ENCODE results near the gene MORN1.

MORN1 gene

GRCh38 chr1:2391041-2391930 is at the start of gene MORN1, which contains the start of gene RER1:
Gene MORN1 (minus strand): TSS chr1:2391554. CDS start chr1:2391533, 21 bp downstream.
Gene RER1 (plus strand): TSS chr1:2391841. CDS start chr1:2395791, 3,950 bp downstream.
- peak; percentile 76 to 99 (median 97) for DNase-seq

DNA sequence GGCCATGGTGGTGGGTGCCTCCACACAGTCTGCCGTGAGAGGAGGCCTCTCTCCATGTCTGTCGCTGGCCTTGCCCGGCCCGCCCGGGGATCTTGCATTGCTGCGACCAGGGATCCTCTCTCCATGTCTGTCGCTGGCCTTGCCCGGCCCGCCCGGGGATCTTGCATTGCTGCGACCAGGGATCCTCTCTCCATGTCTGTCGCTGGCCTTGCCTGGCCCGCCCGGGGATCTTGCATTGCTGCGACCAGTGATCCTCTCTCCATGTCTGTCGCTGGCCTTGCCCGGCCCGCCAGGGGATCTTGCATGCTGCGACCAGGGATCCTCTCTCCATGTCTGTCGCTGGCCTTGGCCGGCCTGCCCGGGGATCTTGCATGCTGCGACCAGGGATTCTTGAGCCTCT is 49.0 kb upstream of the MORN1 start:
- DNase-seq, result peak in 1 of 56 donors; percentile 13

DNA sequence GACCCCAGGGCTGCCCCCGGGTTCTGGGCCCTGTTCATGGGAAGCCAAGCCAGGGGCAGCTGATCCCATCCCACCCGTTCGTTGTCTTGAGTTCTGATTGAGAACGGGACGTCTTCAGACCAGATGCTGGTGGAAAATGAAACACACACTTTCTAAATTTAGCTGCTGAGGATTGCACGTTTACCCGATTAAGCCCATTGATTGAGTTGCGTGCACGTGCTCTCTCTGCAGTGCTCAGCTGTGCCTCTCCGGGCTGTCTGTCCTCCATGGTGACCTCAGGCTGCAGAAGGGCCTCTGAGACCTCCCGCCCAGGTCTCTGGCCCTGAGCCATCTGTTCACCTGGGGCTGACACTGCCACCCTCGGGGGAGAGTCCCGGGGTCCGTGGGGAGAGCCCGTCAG is 48.0 kb upstream of the MORN1 start:
- no peak for DNase-seq

DNA sequence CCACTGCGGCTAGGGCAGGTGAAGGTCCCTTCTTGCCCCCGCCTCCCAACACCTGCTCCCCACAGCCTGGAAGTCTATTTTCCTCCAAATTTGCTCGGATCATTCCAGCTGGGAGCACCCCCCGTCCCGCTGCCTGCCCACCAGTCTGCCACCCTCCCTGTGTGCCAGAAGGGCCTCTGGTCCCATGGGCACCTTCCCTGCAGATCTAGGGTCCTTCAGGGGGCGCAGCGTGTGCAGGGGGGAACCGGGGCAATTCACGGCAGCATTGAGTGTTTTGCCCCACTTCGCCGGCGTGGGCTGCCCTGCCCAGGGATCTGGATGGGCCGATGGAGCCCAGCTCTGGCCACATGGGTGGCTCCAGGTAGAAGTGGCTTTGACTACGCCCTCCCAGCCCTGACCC is 47.3 kb upstream of the MORN1 start:
- DNase-seq, result no peak

DNA sequence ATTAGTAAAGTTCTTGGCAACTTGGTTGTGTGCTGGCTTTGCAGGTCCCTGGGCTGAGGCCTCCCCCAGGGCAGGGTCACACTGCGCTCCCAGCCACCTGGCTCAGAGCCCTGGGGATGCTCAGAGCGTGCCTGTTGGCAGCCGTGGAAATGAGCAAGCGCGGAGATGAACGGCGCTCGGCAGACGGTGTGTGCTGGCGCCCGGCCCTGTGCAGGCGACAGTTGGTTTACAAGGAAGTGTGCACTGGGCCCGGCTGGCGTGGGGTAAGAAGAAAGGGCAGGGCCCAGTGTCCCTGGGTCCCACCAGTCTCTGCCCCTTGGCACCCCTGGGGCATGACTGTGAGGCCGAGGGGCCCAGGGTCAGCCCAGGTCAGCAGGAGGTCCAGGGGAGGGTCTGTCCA is 46.7 kb upstream of the MORN1 start:
- DNase-seq, result peak in 4 of 56 donors; percentile 13 to 53 (median 28)

- DNase-seq, result no peak
These were observed 46.3 kb upstream of the MORN1 start for GRCh38 chr1:2437617-2438016.

- no peak for DNase-seq
These were observed 45.5 kb upstream of the MORN1 start for GRCh38 chr1:2436876-2437275.

DNA sequence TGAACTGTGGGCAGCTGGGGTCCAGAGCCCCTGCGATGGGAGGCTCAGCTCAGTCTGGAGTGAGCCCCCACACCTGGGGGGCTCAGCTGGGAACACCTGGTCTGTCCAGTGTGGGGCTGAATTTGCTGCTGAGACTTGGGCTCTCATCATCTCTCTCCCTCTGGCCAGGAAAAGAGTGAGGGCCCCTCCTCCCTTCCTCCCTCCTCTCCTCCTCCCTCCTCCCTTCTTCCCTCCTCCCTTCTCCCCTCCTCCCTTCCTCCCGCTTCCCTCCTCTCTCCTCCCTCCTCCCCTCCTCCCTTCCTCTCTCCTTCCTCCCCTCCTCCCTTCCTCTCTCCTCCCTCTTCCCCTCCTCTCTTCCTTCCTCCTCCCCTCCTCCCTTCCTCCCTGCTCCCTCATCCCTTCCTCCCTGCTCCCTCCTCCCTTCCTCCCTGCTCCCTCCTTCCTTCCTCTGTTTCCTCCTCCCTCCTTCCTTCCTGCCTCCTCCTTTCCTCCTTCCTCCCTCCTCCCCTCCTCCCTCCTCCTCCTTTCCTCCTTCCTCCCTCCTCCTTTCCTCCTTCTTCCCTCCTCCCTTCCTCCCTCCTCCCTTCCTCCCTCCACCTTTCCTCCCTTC is 44.5 kb upstream of the MORN1 start:
- DNase-seq, result no peak

GRCh38 chr1:2435091-2435490 is 43.7 kb upstream of the MORN1 start:
- no peak for DNase-seq

- no peak for DNase-seq
These were observed 42.7 kb upstream of the MORN1 start for GRCh38 chr1:2433936-2434655.

GRCh38 chr1:2433196-2433595 is 41.8 kb upstream of the MORN1 start:
- DNase-seq, result no peak

DNA sequence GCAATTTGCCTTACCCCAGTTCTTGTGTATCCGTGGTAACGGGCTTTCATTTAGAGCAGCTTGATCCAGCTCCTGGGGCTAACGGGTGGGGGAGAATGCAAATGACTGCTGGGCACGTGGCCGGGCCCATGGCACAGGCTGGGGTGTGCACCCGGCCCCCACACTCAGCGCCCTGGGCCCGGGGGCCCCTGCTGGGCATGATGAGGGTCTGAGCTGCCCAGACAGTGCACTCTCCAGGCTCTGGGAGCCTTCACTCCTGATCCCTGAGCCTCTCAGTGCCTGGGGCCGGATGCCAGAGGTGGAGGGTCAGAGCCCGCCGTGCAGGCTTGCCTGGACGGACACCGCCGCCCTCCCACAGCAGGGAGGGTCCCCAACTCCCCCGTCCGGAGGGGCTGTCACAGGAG is 41.1 kb upstream of the MORN1 start:
- peak in 9 of 56 donors; percentile 15 to 46 (median 28) for DNase-seq

DNA sequence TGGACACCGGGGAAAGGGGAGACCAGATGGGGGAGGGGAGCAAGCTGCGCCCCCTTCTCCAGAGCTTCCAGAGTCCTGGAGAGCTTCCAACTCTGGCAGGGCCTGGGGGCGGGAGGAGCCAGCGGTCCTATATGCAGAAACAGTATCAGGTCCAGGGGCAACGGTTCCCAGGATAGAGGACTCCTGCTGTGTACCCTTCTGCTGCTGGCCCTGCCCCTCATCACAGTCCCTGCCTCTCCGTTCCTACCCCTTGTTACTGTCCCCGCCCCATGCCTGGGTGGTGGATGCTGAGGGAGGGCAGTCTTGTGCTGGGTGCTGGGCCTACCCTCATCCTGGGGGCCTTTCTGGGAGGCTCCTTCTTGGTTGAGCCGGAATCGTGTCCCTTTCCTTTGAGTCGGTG is 40.2 kb upstream of the MORN1 start:
- no peak for DNase-seq

DNA sequence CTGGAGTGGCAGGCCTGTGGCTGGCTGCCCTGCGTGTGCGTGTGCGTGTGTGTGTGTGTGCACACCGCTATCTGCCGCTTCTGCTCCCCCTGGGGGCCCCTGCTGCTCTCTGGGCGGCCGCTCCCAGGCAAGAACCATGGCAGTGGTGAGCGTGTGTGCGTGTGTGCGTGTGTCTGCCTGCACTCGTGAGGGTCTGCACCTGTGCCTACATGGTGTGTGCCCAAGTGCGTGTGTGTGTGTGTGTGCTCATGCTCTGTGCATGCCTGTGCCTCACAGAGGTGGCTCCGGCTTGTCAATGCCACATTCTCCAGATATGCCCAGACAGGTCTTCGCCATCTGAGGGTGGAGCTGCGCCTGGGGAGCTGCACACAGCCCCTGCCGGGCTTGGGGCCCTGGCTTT is 39.7 kb upstream of the MORN1 start:
- DNase-seq, result no peak

GRCh38 chr1:2430592-2430973 is 39.2 kb upstream of the MORN1 start:
- DNase-seq, result no peak

GRCh38 chr1:2429780-2430591 is 38.6 kb upstream of the MORN1 start:
- DNase-seq, result no peak

GRCh38 chr1:2428490-2428889 is 37.1 kb upstream of the MORN1 start:
- DNase-seq, result no peak

DNA sequence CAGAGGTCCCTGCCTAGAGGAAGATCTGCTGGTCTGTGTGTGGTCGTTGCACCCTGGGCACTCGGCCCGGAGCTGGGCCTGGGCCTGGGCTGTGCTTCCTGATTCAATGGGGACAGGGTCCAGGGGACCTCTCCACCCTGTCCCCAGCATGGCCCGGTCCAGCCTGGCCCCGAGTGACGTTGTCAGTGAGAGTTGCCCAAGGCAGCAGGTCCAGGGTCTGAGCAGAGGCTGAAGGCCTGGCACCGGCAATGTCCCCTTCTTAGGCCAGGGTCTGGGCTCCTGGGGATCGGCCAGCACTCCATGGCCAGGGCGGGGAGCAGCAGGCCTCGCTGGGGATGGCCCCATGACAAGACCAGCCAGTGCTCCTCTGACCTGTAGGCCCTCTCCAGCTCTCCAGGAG is 36.6 kb upstream of the MORN1 start:
- DNase-seq, result no peak

- no peak for DNase-seq
These were observed 35.7 kb upstream of the MORN1 start for GRCh38 chr1:2427051-2427450.

- no peak for DNase-seq
These were observed 35.2 kb upstream of the MORN1 start for GRCh38 chr1:2426540-2426939.

DNA sequence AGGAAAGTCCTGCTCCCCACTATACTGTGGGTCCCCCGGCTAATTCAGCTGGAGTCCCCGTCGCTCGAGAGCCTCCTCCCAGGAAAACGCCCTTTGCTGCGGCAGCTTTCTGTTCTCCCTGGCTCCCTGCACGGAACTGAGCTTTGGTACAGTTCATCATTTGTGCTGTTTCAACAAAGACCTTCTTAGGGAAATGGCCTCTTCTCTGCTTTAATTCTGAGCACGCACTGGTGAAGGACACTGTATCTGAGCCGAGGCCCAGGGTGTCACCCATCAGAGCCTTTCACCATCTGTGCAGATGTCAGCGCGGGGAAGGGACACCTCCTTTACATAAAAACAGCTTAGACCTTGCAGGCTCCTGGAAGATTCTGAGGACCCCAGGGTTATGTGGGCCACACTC is 34.5 kb upstream of the MORN1 start:
- DNase-seq, result peak in 17 of 56 donors; percentile 10 to 46 (median 26)
